Measurements from ENCODE around the gene DLG1.
"Not testable (repeated sequence)": the region's sequence is repeated elsewhere in the genome, so short reads cannot be mapped to it uniquely, and the experiment has no call there.

DLG1 gene

GRCh38 chr3:197088370-197088769, 210.0 kb downstream of the DLG1 start:
- DNase-seq, result no peak

- no peak for DNase-seq
These were observed 213.3 kb downstream of the DLG1 start for GRCh38 chr3:197085137-197085536.

DNA sequence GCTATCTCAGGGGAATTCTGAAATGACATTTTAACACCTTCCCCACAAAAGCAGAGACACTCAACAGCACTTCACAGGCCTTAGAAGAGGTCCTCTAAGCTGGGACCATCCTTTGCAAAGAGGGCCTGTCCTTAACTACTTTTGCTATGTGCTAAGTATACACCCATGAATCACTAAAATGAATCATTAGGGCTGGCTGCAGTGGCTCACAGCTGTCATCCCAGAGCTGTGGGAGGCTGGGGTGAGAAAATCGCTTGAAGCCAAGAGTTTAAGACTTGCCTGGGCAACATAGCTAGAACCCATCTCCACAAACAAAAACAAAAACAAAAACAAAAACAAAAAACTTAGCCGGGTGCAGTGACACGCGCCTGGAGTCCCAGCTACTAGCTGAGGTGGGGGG, 214.9 kb downstream of the DLG1 start:
- DNase-seq, result no peak

- DNase-seq, result no peak
These were observed 215.5 kb downstream of the DLG1 start for GRCh38 chr3:197082871-197083270.

DNA sequence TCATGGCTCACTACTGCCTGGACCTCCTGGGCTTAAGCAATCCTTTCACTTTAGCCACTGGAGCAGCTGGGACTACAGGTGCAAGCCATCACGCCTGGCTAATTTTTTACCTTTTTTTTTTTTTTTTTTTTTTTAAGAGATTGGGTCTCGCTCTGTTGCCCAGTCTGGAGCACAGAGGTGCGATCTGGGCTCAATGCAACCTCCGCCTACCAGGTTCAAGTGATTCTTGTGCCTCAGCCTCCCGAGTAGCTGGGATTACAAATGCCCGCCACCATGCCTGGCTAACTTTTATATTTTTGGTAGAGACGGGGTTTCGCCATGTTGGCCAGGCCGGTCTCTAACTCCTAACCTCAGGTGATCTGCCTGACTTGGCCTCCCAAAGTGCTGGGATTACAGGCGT, 218.1 kb downstream of the DLG1 start:
- no peak for DNase-seq

DNA sequence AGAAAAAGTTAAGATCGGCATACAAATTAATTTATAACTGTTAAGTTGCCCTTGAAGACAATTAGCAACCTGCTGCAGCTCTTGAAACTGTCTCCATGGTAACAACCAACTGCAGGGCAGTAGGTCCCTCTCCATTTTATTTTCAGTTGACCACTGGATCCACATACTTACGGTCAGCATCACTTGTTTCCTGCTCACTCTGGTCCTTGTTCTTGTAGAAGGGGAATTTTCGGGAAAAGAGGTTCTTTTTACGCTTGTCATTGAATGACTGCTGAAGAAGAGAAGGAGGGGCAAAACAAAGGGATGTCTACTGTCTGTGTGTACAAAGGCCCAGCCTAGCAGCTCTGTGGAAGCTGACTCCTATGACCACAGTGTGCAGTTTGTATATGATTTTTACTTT, 222.0 kb downstream of the DLG1 start:
- no peak for DNase-seq

DNA sequence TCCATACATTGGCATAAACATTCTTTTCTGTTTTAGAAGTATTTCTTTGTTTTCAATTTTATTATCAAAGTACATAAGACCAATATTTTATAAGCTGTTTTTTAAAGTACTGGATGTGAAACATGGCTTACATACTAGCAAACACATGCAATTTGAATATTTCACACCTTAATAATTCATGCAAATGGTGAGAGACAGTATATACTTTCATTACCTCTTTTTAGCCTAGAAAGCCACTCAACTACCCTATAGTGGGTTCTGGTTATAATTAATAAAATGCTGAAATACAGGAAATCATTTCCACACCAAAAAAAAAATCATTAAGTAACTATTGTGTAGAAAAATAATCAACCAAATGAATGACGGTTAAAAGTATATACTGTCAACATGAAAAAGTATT, 230.3 kb downstream of the DLG1 start:
- no peak for DNase-seq

GRCh38 chr3:197064771-197065170, 233.6 kb downstream of the DLG1 start:
- DNase-seq, result no peak

DNA sequence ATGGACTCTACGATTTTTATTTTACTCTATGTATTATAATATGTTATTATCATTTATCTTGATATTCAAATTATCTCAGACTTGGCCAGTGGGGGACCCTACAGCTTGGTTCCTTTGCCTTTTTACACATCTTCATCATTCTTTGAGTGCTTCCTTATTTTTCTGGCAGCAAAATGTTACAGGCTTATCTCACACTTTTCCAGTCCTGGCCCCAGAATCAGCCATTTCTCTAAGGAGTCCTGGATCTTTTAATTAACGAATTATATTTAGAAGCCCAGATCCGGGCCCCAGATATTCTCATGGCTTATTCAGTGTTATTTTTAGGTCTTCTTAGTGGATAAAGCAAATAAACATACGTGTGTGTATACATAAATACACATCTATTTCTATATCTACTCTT, 236.0 kb downstream of the DLG1 start:
- no peak for DNase-seq

DNA sequence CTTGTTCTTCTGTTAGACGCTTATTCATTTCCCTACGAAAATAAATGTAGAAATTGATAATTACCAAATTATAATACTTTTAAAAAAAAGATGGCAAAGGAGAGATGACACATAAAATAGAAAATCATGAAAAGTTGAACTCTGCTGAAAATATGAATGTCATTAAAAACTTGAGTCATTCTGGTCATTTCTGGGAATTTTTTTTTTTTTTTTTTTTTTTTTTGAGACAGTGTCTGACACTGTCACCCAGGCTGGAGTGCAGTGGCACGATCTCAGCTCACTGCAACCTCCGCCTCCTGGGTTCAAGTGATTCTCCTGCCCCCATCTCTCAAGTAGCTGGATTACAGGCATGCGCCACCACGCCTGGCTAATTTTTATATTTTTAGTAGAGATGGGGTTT, 246.8 kb downstream of the DLG1 start:
- not testable (repeated sequence) for DNase-seq

DNA sequence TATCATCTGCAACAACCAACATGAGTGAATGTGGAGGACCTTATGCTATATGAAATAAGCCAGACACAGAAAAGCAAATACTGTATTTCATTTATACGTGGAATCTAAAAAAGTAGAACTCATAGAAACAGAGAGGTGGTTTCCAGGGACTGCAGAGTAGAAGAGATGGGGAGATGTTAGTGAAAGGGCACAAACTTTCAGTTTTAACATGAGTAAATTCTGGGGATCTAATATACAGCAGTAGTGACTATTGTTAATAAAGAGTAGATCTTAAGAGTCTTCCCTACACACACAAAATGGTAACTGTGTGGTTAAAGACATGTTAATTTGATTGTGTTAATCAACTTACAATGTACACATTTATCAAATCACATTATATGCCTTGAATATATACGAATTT, 247.9 kb downstream of the DLG1 start:
- DNase-seq, result no peak

DNA sequence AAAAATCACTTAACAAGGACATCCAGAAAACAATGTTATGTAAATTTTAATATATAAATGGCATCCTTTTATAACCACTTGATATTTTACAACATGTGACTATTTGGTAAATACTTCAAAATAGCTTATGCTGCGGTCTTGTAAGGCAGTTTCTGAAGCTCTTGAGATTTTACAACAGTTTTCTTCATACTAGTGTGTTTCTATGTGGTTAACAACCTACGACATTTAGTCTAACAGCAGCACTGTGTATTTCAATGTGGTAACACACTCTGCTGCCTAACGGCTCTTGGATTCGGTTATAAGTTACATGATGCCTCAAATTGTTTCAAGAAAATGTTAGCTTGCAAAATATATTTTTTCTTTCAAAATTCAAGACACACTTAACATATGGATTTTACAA, 255.9 kb downstream of the DLG1 start:
- DNase-seq, result no peak

- no peak for DNase-seq
These were observed 256.4 kb downstream of the DLG1 start for GRCh38 chr3:197041875-197042488.

- no peak for DNase-seq
These were observed 257.8 kb downstream of the DLG1 start for GRCh38 chr3:197040658-197041057.

GRCh38 chr3:197038679-197039462, 259.5 kb downstream of the DLG1 start:
- no peak for DNase-seq

GRCh38 chr3:197035577-197035976, 262.8 kb downstream of the DLG1 start:
- DNase-seq, result no peak

DNA sequence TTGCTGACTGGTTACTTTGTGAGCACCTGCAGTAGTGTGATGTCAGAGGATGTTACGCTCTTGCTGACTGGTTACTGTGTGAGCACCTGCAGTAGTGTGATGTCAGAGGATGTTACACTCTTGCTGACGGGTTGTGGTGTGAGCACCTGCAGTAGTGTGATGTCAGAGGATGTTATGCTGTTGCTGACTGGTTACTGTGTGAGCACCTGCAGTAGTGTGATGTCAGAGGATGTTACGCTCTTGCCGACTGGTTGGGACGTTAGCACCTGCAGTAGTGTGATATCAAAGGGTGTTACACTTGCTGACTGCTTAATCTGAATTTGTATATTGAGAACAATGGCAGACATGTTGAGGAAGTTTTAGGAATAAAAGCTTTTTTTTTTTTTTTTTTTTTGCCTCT, 263.6 kb downstream of the DLG1 start:
- DNase-seq, result not testable (repeated sequence)

DNA sequence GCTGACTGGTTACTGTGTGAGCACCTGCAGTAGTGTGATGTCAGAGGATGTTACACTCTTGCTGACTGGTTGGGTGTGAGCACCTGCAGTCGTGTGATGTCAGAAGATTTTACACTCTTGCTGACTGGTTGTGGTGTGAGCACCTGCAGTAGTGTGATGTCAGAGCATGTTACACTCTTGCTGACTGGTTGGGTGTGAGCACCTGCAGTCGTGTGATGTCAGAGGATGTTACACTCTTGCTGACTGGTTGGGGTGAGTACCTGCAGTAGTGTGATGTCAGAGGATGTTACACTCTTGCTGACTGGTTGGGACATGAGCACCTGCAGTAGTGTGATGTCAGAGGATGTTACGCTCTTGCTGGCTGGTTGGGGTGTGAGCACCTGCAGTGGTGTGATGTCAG, 264.6 kb downstream of the DLG1 start:
- DNase-seq, result not testable (repeated sequence)

DNA sequence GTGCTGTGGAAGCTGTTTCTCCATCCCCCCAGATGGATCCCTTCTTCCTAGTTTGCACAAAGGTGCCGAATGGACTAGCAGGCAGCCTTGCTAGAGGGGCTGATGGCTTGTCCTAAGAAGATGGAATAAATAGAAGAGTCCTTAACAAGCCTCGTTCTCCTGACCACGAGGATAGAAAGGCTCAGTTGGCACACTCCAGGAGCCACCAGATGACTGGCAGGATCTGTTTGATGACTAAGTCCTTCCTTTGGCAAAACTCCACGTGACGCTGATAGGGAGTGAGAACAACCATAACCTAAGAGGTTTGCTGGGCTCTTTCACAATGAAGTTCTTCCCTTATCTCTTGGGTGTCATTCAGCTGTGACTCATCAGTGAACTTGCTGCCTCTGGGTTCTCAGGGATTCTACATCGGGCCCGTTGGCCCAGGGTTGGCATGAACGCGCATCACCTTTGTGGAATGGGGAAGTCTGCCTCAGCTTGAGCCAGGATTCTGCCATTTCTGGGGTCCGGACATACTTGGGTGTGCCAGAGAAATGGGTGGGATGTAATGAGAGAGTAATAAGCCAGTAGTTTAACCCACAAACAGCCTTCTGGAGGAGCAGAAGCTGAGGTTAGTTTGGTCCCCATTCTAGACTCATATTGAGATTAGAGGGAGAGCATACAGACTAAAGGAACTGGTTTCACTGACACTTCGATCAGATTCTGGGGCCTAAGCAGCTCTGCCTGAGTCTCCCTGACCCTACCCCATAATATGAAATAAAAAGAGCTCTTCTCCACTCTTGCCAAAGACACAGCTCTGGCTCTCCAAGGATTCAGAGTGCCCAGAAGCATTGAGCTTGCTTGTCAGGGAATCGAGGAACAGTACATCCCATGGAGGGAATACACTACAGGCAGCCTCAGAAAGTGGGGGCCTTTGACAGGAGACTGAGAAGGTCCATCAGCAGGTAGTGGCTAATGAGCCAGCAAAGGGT, 266.8 kb downstream of the DLG1 start:
- no peak for DNase-seq

DNA sequence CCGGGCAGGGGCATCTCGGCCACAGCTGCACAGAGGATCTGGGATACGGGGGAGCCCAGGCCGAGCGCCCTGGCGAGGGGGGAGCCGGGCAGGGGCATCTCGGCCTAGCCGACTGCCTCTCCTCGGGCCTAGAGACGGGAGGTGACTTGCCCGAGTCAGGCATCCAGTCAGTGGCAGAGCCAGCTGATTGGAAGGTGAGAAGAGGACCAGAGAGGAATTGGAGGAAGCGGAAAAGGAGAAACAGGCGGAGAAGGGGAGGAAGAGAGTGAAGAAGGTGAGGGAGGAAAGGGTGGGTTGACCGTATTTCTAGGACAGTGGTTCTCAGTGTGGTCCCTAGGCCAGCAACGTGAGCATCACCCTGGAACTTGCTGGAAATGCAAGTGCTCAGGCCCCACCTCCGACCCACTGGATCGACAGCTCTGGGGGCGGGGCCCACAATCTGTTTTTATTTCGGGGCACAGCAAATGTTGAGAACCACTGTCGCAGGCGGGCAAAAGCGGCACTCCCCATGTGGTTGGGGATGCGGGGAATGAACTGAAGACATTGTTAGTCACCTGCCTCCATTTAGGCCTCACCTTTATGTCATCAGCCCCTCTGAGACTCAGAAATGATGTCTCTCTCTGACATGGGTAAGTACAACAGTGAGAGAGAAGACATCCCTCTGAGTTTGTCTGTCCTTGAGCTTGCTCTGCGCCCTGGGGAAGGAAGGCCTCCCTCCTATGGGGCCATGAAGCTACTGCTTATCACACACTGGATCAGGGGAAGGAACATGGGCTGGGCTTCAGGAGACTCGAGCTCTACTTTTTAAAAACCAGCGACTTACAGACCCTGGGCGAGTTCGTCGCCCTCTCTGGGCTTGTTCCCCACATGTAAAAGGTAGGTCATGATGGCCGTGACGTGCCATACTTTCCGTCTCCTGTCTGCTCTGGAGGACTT, 267.8 kb downstream of the DLG1 start:
- no peak for DNase-seq

DNA sequence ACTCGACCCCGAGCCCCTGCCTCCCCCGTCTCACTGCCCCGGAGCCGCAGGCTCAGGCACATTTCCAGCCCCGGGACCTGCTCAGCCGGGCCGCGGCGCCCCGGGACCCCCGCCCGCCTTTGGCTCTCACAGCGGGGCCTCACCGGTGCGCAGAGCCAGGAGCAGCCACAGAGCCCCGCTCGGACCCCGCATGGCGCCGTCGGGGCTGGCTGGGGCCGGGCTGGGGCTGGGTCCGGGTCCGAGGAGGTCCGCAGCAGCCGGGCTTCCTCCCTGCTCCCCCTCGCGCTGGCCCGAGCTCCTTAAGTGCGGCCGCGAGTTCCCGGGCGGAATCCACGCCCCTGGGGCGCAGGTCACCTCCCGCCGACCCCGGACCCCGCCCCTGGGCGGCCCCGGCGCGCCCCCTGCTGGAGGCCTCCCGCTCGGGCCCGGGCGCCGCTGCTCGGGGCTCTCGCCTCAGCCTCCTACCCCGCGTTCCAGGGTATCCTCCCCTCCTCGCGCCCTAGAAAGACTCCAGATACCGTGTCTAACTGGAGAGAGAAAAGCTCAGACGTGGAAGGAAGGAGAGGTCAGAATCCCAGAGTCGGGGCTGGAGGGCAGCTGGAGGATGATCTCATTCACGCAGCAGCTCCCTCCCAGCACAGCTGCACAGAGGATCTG, 268.8 kb downstream of the DLG1 start, which contains the start of gene MELTF:
MELTF (minus strand) TSS at position 307 of the 657 bp plus-strand sequence; CDS start at position 192, 115 bp downstream.
- no peak for DNase-seq

Measured in cerebellar nuclear complex (tissue), 1 donor.